NCI-H226 (cell line): ENCODE data around the gene IVL.

Source experiments
- DNase-seq: peaks from one replicate; pipeline ENCODE4 v3.0.0-alpha.2; 2015

Gene IVL

GRCh38 chr1:152953761-152954160 lies 45.4 kb downstream of the IVL start:
- no peak for DNase-seq

- DNase-seq = no peak
These were observed 46.1 kb downstream of the IVL start for GRCh38 chr1:152954436-152954835.

- no peak for DNase-seq
These were observed 49.2 kb downstream of the IVL start for GRCh38 chr1:152957561-152957960.

GRCh38 chr1:152959273-152959672 lies 50.9 kb downstream of the IVL start:
- DNase-seq = no peak

- no peak for DNase-seq
These were observed 51.6 kb downstream of the IVL start for GRCh38 chr1:152959801-152960451.

GRCh38 chr1:152960452-152961044 lies 52.2 kb downstream of the IVL start:
- no peak for DNase-seq
